Measurements from ENCODE around the gene LIPG.

- TF ChIP-seq, protein P1, sequence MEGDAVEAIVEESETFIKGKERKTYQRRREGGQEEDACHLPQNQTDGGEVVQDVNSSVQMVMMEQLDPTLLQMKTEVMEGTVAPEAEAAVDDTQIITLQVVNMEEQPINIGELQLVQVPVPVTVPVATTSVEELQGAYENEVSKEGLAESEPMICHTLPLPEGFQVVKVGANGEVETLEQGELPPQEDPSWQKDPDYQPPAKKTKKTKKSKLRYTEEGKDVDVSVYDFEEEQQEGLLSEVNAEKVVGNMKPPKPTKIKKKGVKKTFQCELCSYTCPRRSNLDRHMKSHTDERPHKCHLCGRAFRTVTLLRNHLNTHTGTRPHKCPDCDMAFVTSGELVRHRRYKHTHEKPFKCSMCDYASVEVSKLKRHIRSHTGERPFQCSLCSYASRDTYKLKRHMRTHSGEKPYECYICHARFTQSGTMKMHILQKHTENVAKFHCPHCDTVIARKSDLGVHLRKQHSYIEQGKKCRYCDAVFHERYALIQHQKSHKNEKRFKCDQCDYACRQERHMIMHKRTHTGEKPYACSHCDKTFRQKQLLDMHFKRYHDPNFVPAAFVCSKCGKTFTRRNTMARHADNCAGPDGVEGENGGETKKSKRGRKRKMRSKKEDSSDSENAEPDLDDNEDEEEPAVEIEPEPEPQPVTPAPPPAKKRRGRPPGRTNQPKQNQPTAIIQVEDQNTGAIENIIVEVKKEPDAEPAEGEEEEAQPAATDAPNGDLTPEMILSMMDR (optimal IDR thresholded peaks at IDR 0.05 in 1 of 3, IDR thresholded peaks at IDR 0.05 in 1 of 3, conservative IDR thresholded peaks at IDR 0.05 in 1 of 3; ENCODE audit: extremely low read depth in 1 of 3, insufficient read depth in 2 of 3, low read length in 3 of 3): no peak
- TF ChIP-seq EZH2 (IDR thresholded peaks at IDR 0.05; ENCODE audit: low read length): no peak
Measured at GRCh38 chr18:49582579-49582978, 20.7 kb downstream of the LIPG start.

All from keratinocyte (primary cell).